HG03064 (cell line): ENCODE results near the gene PTPN7.
"Not testable (repeated sequence)": the region's sequence is repeated elsewhere in the genome, so short reads cannot be mapped to it uniquely, and the experiment has no call there.

Source experiments
- ATAC-seq: cut with Tn5 transposase; IDR thresholded peaks from one replicate; pipeline ENCODE4 v1.9.1; 2021; ENCODE audit warnings: low read depth; ENCODE audit not compliant: unreplicated experiment

The PTPN7 gene

GRCh38 chr1:202154148-202154765 lies 6.1 kb downstream of the PTPN7 start:
- no peak for ATAC-seq

- no peak for ATAC-seq
Measured at GRCh38 chr1:202153284-202153683, 7.1 kb downstream of the PTPN7 start.

GRCh38 chr1:202152399-202152798 lies 8.0 kb downstream of the PTPN7 start:
- ATAC-seq, result no peak

- ATAC-seq, result no peak
Measured at GRCh38 chr1:202151045-202151444, 9.4 kb downstream of the PTPN7 start.

GRCh38 chr1:202150602-202151001 lies 9.8 kb downstream of the PTPN7 start:
- ATAC-seq, result no peak

- no peak for ATAC-seq
Measured at GRCh38 chr1:202150187-202150586, 10.2 kb downstream of the PTPN7 start.

GRCh38 chr1:202149566-202149965 lies 10.8 kb downstream of the PTPN7 start:
- ATAC-seq, result no peak

- ATAC-seq, result no peak
Measured at GRCh38 chr1:202148391-202148790, 12.0 kb downstream of the PTPN7 start.

- ATAC-seq, result no peak
Measured at GRCh38 chr1:202146993-202147392, 13.4 kb downstream of the PTPN7 start.

GRCh38 chr1:202146279-202146678 lies 14.1 kb downstream of the PTPN7 start:
- ATAC-seq, result no peak

- not testable (repeated sequence) for ATAC-seq
Measured at GRCh38 chr1:202145744-202146140, 14.7 kb downstream of the PTPN7 start.

- no peak for ATAC-seq
Measured at GRCh38 chr1:202145068-202145743, 15.2 kb downstream of the PTPN7 start.

- ATAC-seq, result peak; percentile 54
Measured at GRCh38 chr1:202144402-202145067, 15.9 kb downstream of the PTPN7 start, which contains the start of gene ARL8A. Gene ARL8A (minus strand): TSS chr1:202144737. CDS start chr1:202144572, 165 bp downstream.

GRCh38 chr1:202143768-202144401 lies 16.5 kb downstream of the PTPN7 start:
- ATAC-seq, result peak; percentile 42

GRCh38 chr1:202143011-202143767 lies 17.2 kb downstream of the PTPN7 start:
- ATAC-seq, result no peak

- not testable (repeated sequence) for ATAC-seq
Measured at GRCh38 chr1:202141468-202141867, 18.9 kb downstream of the PTPN7 start.

GRCh38 chr1:202140833-202141232 lies 19.6 kb downstream of the PTPN7 start:
- no peak for ATAC-seq

GRCh38 chr1:202135221-202135721 lies 25.1 kb downstream of the PTPN7 start:
- ATAC-seq, result no peak

GRCh38 chr1:202134645-202135172 lies 25.7 kb downstream of the PTPN7 start:
- no peak for ATAC-seq

GRCh38 chr1:202133989-202134388 lies 26.4 kb downstream of the PTPN7 start:
- ATAC-seq, result no peak
